Measurements from ENCODE around the gene ANKRD9.

The ANKRD9 gene

GRCh38 chr14:102491786-102492530 lies 17.6 kb downstream of the ANKRD9 start:
- FAIRE-seq (no peak), DNase-seq (ENCODE audit: insufficient read length, low spot score) (no peak)
- TF ChIP-seq POLR2A (IDR thresholded peaks at IDR 0.05; ENCODE audit: low read depth, low read length), result no peak

DNA sequence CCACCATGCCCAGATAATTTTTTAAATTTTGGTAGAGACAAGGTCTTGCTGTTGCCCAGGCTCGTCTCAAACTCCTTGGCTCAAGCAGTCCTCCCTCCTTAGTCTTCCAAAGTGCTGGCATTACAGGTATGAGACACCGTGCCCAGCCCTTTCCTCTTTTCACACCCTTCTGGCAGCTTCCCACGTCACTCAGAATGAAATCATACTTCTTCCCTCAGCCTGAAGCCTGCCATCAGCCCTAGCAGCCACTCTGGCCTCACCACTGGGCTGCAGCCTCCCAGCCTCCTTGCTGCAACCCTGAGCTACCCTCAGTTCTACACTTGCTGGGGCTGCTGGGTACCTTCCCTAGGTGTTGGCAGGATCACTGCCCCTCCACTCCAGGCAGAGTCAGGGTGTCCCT lies 18.2 kb downstream of the ANKRD9 start:
- DNase-seq (ENCODE audit: insufficient read length, low spot score), result no peak
- no peak for TF ChIP-seq POLR2A (IDR thresholded peaks at IDR 0.05; ENCODE audit: low read depth, low read length)
- FAIRE-seq, result no peak

DNA sequence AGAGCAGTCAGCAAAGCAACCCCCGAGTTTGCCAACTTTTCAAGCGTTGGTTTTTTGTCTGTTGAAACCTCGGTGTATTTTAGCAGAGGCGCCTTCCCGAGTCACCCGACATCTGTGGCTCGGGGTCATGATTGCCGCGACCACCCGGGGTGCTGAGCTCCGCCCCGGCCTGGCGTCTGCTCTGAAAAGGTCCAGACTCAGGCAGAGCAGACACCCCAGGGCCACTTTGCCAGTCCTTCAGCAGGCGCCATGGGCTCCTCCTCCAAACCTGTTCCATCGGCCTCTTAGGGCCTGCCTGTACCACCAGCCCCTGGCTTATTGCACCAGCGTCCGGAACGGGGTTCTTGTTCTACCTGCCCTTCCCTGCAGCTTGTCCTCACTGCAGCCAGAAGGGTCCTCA lies 19.1 kb downstream of the ANKRD9 start:
- no peak for DNase-seq (ENCODE audit: insufficient read length, low spot score)
- no peak for FAIRE-seq

DNA sequence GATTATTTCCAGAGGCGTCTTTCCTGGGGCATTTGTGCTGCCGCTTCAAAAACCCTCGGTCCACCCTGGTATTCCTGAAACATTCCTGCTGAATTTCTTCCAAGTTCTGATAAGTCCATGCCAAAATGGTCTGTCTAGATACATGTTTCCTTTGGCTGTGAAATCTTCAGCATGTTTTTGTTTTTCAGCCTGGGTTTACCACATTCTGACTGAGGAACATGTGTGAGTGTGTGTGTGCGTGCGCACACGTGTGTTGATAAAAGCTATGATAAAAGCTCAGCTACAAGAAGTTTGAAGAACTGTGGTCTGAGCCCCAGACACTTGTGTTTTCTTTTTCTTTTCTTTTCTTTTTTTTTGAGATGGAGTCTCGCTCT lies 22.4 kb downstream of the ANKRD9 start:
- DNase-seq (ENCODE audit: insufficient read length, low spot score) (no peak), FAIRE-seq (no peak)
- TF ChIP-seq POLR2A (IDR thresholded peaks at IDR 0.05; ENCODE audit: low read depth, low read length), result no peak

More for the DNA sequence above, 19.1 kb downstream of the ANKRD9 start:
- TF ChIP-seq POLR2A (IDR thresholded peaks at IDR 0.05; ENCODE audit: low read depth, low read length), result no peak

DNA sequence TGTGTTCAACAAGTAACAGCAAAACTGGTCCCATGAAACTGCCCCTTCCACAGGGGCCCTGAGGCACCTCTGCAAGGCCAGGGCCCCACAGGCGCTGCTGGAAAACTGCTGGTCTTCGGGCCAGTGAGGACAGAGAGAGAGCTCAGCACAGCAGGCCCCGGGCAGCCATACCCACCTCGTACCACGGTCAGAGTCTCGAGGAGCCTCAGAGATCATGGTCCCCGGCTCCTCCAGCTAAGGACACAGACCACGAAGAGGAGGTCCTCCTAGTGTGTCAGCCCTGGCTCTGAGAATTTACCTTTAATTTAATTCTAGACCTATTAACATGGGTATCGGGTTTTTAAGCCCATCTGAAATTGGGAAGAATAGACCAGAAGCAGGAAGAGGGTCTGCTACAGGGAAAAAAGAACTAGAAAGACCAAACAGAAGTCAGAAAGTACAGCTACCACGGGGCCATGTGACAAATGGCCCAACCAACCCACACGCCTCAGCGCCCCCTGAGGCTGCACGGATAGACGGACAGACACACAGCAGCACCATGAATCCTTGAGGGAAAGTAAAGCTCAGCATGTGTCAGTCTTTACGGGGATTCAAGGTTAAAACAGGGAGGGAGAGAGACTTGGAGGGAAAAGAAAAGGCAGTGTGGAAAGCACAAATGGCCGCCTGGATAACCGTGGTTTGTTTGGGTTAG lies 22.9 kb downstream of the ANKRD9 start:
- TF ChIP-seq POLR2A (IDR thresholded peaks at IDR 0.05; ENCODE audit: low read depth, low read length), result no peak
- FAIRE-seq, result no peak
- DNase-seq (ENCODE audit: insufficient read length, low spot score), result no peak

DNA sequence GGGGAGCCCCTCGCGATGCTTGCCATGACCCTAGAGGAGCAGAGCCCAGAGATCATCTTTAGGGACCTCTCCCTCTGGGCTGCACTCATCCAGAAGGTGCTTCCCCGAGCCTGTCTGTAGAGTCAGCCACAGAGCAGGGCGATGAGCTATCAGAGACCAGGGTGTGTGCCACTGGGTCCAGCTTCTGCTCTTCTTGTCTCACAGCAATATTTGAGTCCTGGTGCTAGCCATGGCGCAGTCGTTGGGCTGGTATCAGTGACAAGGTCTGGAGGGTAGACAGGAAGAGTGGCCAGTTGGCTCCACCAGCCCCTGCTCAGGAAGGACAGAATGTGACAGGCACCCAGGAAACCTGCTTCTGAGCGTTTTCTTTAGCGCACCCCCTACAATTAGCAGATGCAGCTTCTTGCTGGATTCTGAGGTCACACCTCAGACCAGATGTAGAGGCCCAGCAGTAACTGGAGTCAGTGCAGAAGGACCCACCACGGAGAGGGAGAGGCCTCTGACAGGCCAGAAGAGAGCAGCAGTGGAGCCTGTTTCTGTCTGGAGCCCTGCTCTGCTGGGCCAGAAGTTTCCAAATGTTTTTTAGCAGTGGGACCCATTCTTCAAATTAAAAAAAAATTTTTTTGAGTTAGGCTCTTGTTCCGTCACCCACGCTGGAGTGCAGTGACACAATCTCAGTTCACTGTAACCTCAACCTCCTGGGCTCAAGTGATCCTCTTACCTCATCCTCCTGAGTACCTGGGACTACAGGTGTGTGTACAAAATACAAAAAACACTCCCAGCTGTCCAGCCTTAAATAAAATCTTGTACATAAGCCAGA lies 23.7 kb downstream of the ANKRD9 start:
- no peak for FAIRE-seq
- TF ChIP-seq POLR2A (IDR thresholded peaks at IDR 0.05; ENCODE audit: low read depth, low read length), result no peak
- DNase-seq (ENCODE audit: insufficient read length, low spot score), result no peak

DNA sequence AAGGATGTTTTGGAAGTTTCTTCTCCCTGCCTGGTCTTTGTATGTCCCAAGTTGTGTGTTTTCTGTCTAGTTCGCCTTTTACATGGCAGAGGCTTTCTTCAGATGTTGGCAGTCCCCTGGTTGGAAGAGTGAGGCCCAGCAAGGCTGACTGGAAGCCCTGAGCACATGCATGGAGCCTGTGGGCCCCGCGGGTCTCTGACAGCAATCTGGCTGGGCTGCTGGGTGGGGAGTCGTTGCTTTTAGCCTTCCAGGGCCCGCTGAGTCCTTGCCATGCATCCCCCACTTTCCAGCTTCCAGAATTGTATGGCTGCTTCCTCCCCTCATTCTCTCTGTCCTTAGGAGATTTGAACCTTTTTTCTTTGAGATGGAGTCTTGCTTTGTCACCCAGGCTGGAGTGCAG lies 25.3 kb downstream of the ANKRD9 start:
- no peak for DNase-seq (ENCODE audit: insufficient read length, low spot score)
- no peak for TF ChIP-seq POLR2A (IDR thresholded peaks at IDR 0.05; ENCODE audit: low read depth, low read length)
- no peak for FAIRE-seq

GRCh38 chr14:102481791-102482238 lies 27.8 kb downstream of the ANKRD9 start:
- peak; percentile 84 for FAIRE-seq
- TF ChIP-seq POLR2A (IDR thresholded peaks at IDR 0.05; ENCODE audit: low read depth, low read length), result no peak
- DNase-seq (ENCODE audit: insufficient read length, low spot score), result peak; percentile 86

GRCh38 chr14:102481371-102481770 lies 28.2 kb downstream of the ANKRD9 start:
- no peak for TF ChIP-seq POLR2A (IDR thresholded peaks at IDR 0.05; ENCODE audit: low read depth, low read length)
- FAIRE-seq (no peak), DNase-seq (ENCODE audit: insufficient read length, low spot score) (no peak)

- TF ChIP-seq POLR2A (IDR thresholded peaks at IDR 0.05; ENCODE audit: low read depth, low read length), result no peak
- FAIRE-seq (no peak), DNase-seq (ENCODE audit: insufficient read length, low spot score) (no peak)
Observed at GRCh38 chr14:102479777-102480176, 29.8 kb downstream of the ANKRD9 start.

DNA sequence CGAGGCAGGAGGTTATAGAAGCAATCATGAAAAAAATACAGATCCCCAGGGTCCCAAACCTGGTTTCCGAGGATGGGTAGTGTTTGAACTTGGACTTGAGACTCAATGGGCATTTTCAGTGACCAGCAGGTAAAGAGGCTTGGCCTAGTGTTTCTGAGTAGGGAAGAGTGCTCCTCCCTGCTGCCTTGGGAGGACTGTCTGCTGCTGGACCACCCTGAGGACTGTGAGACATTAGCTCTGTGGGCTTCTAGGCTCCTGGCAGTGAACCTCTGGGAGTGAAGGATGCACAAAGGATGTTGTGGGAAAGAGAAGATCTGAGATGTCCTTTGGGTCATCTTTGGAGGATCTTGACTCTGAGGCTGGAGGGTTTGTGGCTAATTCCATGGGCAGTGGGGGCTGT lies 30.5 kb downstream of the ANKRD9 start:
- TF ChIP-seq POLR2A (IDR thresholded peaks at IDR 0.05; ENCODE audit: low read depth, low read length), result no peak
- DNase-seq (ENCODE audit: insufficient read length, low spot score) (no peak), FAIRE-seq (no peak)

DNA sequence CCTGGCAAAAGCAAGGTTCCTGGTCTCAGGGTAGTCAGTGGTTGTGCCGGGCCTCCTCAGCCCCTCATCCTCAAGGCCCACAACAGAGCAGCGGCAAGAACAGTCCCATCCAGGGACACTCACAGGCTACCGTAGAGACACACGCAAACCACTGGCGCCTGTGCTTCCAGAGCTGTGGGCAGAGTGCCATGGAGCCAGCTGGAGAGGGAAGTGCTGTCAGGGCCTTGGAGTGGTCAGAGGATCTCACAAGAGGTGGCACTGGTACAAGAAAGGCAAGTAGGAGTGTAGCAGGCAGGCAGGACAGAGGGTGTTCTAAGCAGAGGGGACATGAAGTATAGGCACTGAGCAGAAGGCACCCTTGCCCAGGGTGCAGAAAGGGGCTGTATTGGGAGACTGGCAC lies 34.6 kb downstream of the ANKRD9 start:
- no peak for TF ChIP-seq POLR2A (IDR thresholded peaks at IDR 0.05; ENCODE audit: low read depth, low read length)
- FAIRE-seq (no peak), DNase-seq (ENCODE audit: insufficient read length, low spot score) (no peak)

DNA sequence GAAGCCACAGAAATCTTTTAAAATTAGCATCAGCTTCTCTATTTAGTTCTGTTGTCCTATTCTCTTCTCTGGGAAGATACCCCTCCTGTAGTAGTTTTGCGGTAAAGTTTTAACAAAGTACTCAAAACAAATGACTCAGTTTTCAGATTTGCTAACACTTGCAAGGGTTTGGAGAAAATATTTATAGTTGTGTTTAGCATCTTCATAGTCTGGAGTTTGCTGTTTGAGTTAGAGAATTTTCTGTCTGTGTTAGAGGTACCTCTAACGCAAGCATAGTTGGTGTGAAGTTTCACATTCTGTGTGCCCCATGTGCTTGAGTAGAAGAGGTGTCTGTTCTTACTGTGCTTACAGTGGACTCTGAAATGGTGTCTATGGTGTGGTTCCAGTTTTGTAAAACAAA lies 36.0 kb downstream of the ANKRD9 start:
- FAIRE-seq, result no peak
- no peak for DNase-seq (ENCODE audit: insufficient read length, low spot score)
- no peak for TF ChIP-seq POLR2A (IDR thresholded peaks at IDR 0.05; ENCODE audit: low read depth, low read length)

DNA sequence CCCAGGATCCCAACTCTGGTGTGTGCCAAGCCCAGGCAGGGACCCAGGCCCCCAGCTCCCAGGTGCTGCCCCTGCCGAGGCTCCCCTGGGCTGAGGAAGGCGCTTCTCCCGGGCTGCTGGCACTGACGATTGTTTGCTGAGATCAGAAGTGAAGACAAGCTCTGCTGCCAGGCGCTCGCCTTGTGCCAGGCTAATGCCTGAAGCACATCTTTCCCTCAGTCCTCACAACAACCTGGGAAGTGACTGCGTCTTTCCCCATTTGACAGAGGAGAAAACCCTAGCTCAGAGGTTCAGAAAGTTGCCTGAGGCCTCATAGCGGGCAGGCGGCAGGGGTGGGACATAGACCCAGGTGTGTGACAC lies 36.8 kb downstream of the ANKRD9 start:
- DNase-seq (ENCODE audit: insufficient read length, low spot score) (no peak), FAIRE-seq (no peak)
- TF ChIP-seq POLR2A (IDR thresholded peaks at IDR 0.05; ENCODE audit: low read depth, low read length), result no peak
